Body of pancreas (tissue), 4 donors: Measurements from ENCODE around the gene LTBP4. TPM values are rescaled to one million over a fixed set of nuclear protein-coding genes. Genes with fewer than 3 reads are reported as not detected.
A peak's percentile ranks its signal among the peaks of the same experiment; 100 is the strongest.
"Not testable (repeated sequence)": the region's sequence is repeated elsewhere in the genome, so short reads cannot be mapped to it uniquely, and the experiment has no call there.

Experiments
- ATAC-seq: fragments of 150-250 bp; one replicate; pipeline ENCODE4 v1.9.1; 2016
- DNase-seq, 4 donors: peaks; one replicate each; pipeline ENCODE4 v3.0.0-alpha.2; 2019
- H3K27ac ChIP-seq, 4 donors: fragments of 200-600 bp; sonication (generic); 1 replicate in 3 of 4; 2 replicates in 1 of 4; pipeline versions ENCODE4 v1.5.1 to v1.6.1; 2016 to 2019; ENCODE audit warnings: mild to moderate bottlenecking in 1 of 4, mixed read lengths in 1 of 4, moderate library complexity in 1 of 4
- H3K27me3 ChIP-seq, 2 donors: fragments of 200-600 bp; sonication (generic); one replicate each; pipeline ENCODE4 v1.6.0; 2016; ENCODE audit warnings: mild to moderate bottlenecking in 1 of 2
- H3K36me3 ChIP-seq, 2 donors: fragments of 200-600 bp; sonication (generic); replicated peaks in 1 of 2; 2 replicates each; pipeline ENCODE4 v1.5.1; 2016; ENCODE audit warnings: low read depth in 2 of 2; ENCODE audit not compliant: insufficient read depth in 1 of 2
- H3K4me1 ChIP-seq: fragments of 200-600 bp; sonication (generic); one replicate; pipeline ENCODE4 v1.6.0; 2016
- H3K4me3 ChIP-seq, 2 donors: fragments of 200-600 bp; sonication (generic); 1 replicate in 1 of 2; 2 replicates in 1 of 2; pipeline ENCODE4 v1.5.1; 2016 to 2019
- H3K9me3 ChIP-seq, 3 donors: fragments of 200-600 bp; sonication (generic); 1 replicate in 2 of 3; 2 replicates in 1 of 3; pipeline ENCODE4 v1.5.1; 2016
- CTCF ChIP-seq, 7 experiments: fragments of 450-650 bp in 4 of 7; fragments of 200-600 bp in 3 of 7; sonication (generic) in 3 of 7; IDR thresholded peaks; one replicate each; pipeline ENCODE4 v1.5.1; 2016 to 2019; ENCODE audit warnings: antibody characterized with exemption in 7 of 7
- POLR2A ChIP-seq, 3 donors: fragments of 450-650 bp; IDR thresholded peaks; one replicate each; pipeline ENCODE4 v1.6.1; 2016; ENCODE audit warnings: antibody characterized with exemption in 3 of 3, mild to moderate bottlenecking in 2 of 3
- WGBS, 2 donors: methylation state at CpG; one replicate each; pipeline ENCODE4 v1.1.5; 2017; 5-methylcytosine and 5-hydroxymethylcytosine counted together
- intact Hi-C: fragments of 100-400 bp; cut with DNase I; formaldehyde crosslinking; loops from one replicate; pipeline ENCODE4 v1.15.1; 2023
- total RNA-seq, 2 donors: library from RNA; depleted of rRNA; stranded (reverse); fragments of >200 nt; gene quantifications; one replicate each; pipeline ENCODE4 v1.1.0, GENCODE V29; 2016

Gene LTBP4
- total RNA-seq, 2 donors from 2014 or later: 45.1 to 195 TPM

- Histone ChIP-seq H3K27me3 (no peaks in the 10 kb centered on the region), H3K9me3 (no peaks in the 10 kb centered on the region), H3K4me3 (no peak overlapping the region), H3K36me3 (no peaks in the 10 kb centered on the region), H3K27ac (no peak overlapping the region), H3K4me1 (peaks cover 5% of the 10 kb centered on the region)
- no peak for DNase-seq
- no peak for ATAC-seq
- WGBS, 2 donors: 89 to 97% methylated on average over 8 to 15 of the region's 24 CpGs
- intact Hi-C loops: no loop called here
- TF ChIP-seq POLR2A (IDR thresholded peaks at IDR 0.05) (no peak), CTCF (IDR thresholded peaks at IDR 0.05) (no peak)
These were observed 21.0 kb downstream of the LTBP4 start for GRCh38 chr19:40621966-40622772.

- H3K27ac ChIP-seq: no peak overlapping the region
- WGBS, 2 donors: 90 to 95% methylated on average over 5 to 7 of the region's 7 CpGs
- no peak for TF ChIP-seq POLR2A (IDR thresholded peaks at IDR 0.05)
- no peak for ATAC-seq
- peaks cover 5% of the 10 kb centered on the region for H3K4me1 ChIP-seq
- intact Hi-C loops: no loop called here
- no peaks in the 10 kb centered on the region for H3K36me3 ChIP-seq
- no peaks in the 10 kb centered on the region for H3K9me3 ChIP-seq
- no peak overlapping the region for H3K4me3 ChIP-seq
- DNase-seq: no peak
- H3K27me3 ChIP-seq: no peaks in the 10 kb centered on the region
These were observed 21.6 kb downstream of the LTBP4 start for GRCh38 chr19:40622773-40623075.

GRCh38 chr19:40623403-40624251 is 22.5 kb downstream of the LTBP4 start:
- DNase-seq: peak in 3 of 4 donors; percentile 30 to 52 (median 30)
- no peak overlapping the region for H3K27ac ChIP-seq
- TF ChIP-seq CTCF (IDR thresholded peaks at IDR 0.05) (no peak), POLR2A (IDR thresholded peaks at IDR 0.05) (no peak)
- no peaks in the 10 kb centered on the region for H3K36me3 ChIP-seq
- WGBS, 2 donors: 59 to 74% methylated on average over 29 to 41 of the region's 41 CpGs
- peaks cover 5% of the 10 kb centered on the region for H3K4me1 ChIP-seq
- H3K9me3 ChIP-seq: no peaks in the 10 kb centered on the region
- intact Hi-C loops: no loop called here
- H3K4me3 ChIP-seq: no peak overlapping the region
- H3K27me3 ChIP-seq: no peaks in the 10 kb centered on the region
- peak; percentile 45 for ATAC-seq

- not testable (repeated sequence) for H3K27me3 ChIP-seq
These were observed 23.4 kb downstream of the LTBP4 start for GRCh38 chr19:40624369-40625153.

GRCh38 chr19:40625406-40626120 is 24.4 kb downstream of the LTBP4 start:
- Histone ChIP-seq H3K9me3 (no peaks in the 10 kb centered on the region), H3K4me1 (peaks cover 5% of the 10 kb centered on the region), H3K4me3 (no peak overlapping the region), H3K36me3 (no peaks in the 10 kb centered on the region), H3K27me3 (no peaks in the 10 kb centered on the region), H3K27ac (no peak overlapping the region)
- intact Hi-C loops: no loop called here
- TF ChIP-seq CTCF (IDR thresholded peaks at IDR 0.05) (no peak), POLR2A (IDR thresholded peaks at IDR 0.05) (no peak)
- DNase-seq (no peak), ATAC-seq (no peak)
- 75% methylated on average over 2 to 6 of the region's 7 CpGs for WGBS, 2 donors

More at GRCh38 chr19:40624369-40625153, 23.4 kb downstream of the LTBP4 start:
- intact Hi-C loops, ATAC-seq, H3K4me1 ChIP-seq, H3K36me3 ChIP-seq, H3K9me3 ChIP-seq, H3K27ac ChIP-seq, DNase-seq, H3K4me3 ChIP-seq: not testable (repeated sequence)
- 84 to 88% methylated on average over 14 of the region's 14 CpGs for WGBS, 2 donors
